Fibroblast of upper back skin (primary cell): Measurements from ENCODE around the gene TP53I13.

Source experiments
- DNase-seq: peaks from one replicate; pipeline ENCODE4 v3.0.0-alpha.2; 2013

Gene TP53I13

GRCh38 chr17:29617125-29617480 lies 48.6 kb downstream of the TP53I13 start:
- DNase-seq: peak; percentile 74

GRCh38 chr17:29617481-29618271 lies 49.2 kb downstream of the TP53I13 start:
- DNase-seq: peak; percentile 62

- no peak for DNase-seq
Observed at GRCh38 chr17:29618272-29619065, 50.0 kb downstream of the TP53I13 start.

- no peak for DNase-seq
Observed at GRCh38 chr17:29619251-29619650, 50.8 kb downstream of the TP53I13 start.

GRCh38 chr17:29620271-29620670 lies 51.8 kb downstream of the TP53I13 start:
- DNase-seq: peak; percentile 48

- no peak for DNase-seq
Observed at GRCh38 chr17:29620779-29621500, 52.4 kb downstream of the TP53I13 start.

- no peak for DNase-seq
Observed at GRCh38 chr17:29621751-29622194, 53.3 kb downstream of the TP53I13 start.
